ENCODE results near the gene SEC11C. TPM values are rescaled to one million over a fixed set of nuclear protein-coding genes. Genes with fewer than 3 reads are reported as not detected.

Gene SEC11C
- total RNA-seq, 2 experiments from 2014 or later: 45.7 to 48.8 TPM

DNA sequence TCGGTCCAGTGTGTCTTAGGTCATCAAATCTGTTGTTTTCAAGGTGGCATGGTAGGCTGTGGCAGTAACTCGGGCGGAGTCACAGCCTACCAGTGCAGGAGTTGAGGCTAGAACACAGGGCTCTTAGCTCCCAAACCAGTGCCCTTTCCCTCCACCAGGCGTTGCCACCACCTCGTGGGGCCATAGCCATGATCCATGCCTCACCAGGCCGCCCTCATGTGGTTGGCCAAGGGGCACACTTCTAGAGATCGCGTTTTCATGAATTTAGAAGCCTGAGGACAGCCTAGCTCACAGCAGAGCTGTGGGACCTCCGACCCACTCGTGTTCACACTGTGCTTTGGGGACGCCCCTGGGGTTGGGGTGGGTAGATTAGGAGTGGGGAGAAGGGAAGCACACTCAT, 10.6 kb downstream of the SEC11C start:
- intact Hi-C loops (cut with micrococcal nuclease): no loop called here
- H3K4me1 Mint-ChIP-seq (ENCODE audit: low read depth): peaks cover 33% of the 10 kb centered on the region
- peaks cover 12% of the 10 kb centered on the region for H3K36me3 Mint-ChIP-seq (ENCODE audit: low read depth)
- no peaks in the 10 kb centered on the region for H3K27me3 Mint-ChIP-seq
- DNase-seq: no peak
- no peak for ATAC-seq
- ChIA-PET POLR2A (interaction anchor here (2.0 kb wide), 1 partner anchor 10 kb away, joined by 8 read pairs; the partner anchor contains the start of gene SEC11C), CTCF (interaction anchor here (0.6 to 2.0 kb wide), 2 partner anchors 65 to 81 kb away, joined by 3 to 9 read pairs; no protein-coding TSS in a partner anchor)
- no peaks in the 10 kb centered on the region for H3K9me3 Mint-ChIP-seq
- TF ChIP-seq, protein P1, sequence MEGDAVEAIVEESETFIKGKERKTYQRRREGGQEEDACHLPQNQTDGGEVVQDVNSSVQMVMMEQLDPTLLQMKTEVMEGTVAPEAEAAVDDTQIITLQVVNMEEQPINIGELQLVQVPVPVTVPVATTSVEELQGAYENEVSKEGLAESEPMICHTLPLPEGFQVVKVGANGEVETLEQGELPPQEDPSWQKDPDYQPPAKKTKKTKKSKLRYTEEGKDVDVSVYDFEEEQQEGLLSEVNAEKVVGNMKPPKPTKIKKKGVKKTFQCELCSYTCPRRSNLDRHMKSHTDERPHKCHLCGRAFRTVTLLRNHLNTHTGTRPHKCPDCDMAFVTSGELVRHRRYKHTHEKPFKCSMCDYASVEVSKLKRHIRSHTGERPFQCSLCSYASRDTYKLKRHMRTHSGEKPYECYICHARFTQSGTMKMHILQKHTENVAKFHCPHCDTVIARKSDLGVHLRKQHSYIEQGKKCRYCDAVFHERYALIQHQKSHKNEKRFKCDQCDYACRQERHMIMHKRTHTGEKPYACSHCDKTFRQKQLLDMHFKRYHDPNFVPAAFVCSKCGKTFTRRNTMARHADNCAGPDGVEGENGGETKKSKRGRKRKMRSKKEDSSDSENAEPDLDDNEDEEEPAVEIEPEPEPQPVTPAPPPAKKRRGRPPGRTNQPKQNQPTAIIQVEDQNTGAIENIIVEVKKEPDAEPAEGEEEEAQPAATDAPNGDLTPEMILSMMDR (IDR thresholded peaks at IDR 0.05): no peak
- no peak overlapping the region for H3K27ac Mint-ChIP-seq
- H3K4me3 Mint-ChIP-seq: no peak overlapping the region

DNA sequence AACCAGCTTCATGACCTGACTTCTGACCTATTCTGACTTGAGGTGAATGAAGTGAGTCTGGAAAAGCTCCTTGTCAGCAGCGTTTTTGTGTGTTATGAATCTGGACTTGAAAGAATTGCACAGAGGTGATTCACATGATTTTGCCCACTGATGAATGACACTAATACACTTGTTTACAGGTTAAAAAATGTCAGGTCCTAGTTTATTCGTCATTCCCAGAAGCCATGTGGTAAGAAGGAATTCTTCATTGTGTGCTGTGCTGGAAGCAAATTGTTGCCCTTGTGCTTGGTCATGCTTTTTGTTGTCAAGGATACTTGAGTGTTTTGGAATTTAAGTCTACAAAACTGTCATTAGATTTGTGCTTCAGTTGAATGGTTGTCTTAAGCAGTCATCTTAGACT, 15.5 kb downstream of the SEC11C start:
- Mint-ChIP-seq H3K4me1 (ENCODE audit: low read depth) (peaks cover 1% of the 10 kb centered on the region), H3K9me3 (no peaks in the 10 kb centered on the region), H3K27ac (no peak overlapping the region), H3K4me3 (no peak overlapping the region), H3K27me3 (no peaks in the 10 kb centered on the region), H3K36me3 (ENCODE audit: low read depth) (peaks cover 16% of the 10 kb centered on the region)
- POLR2A ChIA-PET: no interaction called here
- TF ChIP-seq, protein P1 (IDR thresholded peaks at IDR 0.05): no peak
- intact Hi-C loops (cut with micrococcal nuclease): no loop called here
- no peak for ATAC-seq
- CTCF ChIA-PET: no interaction called here
- no peak for DNase-seq

DNA sequence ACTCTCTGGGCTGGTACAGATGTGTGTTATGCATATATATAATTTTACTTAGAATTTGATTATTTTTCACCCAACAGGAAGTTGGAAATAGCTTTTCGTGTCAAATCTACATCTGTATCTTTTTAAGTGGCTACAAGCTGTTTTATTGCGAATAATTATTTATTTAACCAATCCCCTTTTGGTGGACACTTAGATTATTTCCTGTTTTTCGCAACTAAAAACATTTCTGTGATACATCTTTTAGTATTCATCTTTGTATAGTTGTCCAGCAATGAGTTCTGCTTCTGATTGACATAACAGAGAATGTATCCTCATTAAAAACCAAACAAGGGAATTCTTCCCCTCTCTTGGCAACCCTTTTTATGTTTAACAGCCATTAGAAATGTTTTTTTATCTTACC, 16.6 kb downstream of the SEC11C start:
- POLR2A ChIA-PET: no interaction called here
- DNase-seq: no peak
- H3K36me3 Mint-ChIP-seq (ENCODE audit: low read depth): peaks cover 18% of the 10 kb centered on the region
- H3K27ac Mint-ChIP-seq: no peak overlapping the region
- H3K9me3 Mint-ChIP-seq: no peaks in the 10 kb centered on the region
- no peak overlapping the region for H3K4me3 Mint-ChIP-seq
- no peak for ATAC-seq
- CTCF ChIA-PET: no interaction called here
- intact Hi-C loops (cut with micrococcal nuclease): no loop called here
- TF ChIP-seq, protein P1 (IDR thresholded peaks at IDR 0.05): no peak
- H3K27me3 Mint-ChIP-seq: no peaks in the 10 kb centered on the region
- H3K4me1 Mint-ChIP-seq (ENCODE audit: low read depth): no peaks in the 10 kb centered on the region

DNA sequence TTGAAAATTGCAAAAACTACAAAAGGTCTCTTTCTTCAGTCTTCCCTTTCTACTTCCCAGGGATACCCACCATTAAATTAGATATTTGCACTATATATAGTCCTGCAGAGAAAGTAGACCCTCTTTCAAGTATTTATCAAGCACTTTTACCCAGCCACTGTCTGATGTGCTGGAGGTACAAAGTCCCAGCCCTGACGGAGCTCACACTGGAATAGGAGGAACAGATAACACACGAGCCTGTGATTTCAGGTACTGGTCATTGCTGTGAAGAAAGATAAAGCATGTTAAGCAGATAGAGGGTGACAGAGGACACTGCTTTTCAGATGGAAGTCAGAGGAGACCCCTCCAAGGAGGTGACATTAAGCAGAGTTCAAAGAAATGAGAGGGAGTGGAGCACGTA, 19.6 kb downstream of the SEC11C start:
- Mint-ChIP-seq H3K27ac (no peak overlapping the region), H3K27me3 (no peaks in the 10 kb centered on the region), H3K4me1 (ENCODE audit: low read depth) (no peaks in the 10 kb centered on the region), H3K4me3 (no peak overlapping the region), H3K36me3 (ENCODE audit: low read depth) (peaks cover 14% of the 10 kb centered on the region), H3K9me3 (no peaks in the 10 kb centered on the region)
- intact Hi-C loops (cut with micrococcal nuclease): no loop called here
- DNase-seq (no peak), ATAC-seq (no peak)
- ChIA-PET POLR2A (no interaction called here), CTCF (no interaction called here)
- TF ChIP-seq, protein P1 (IDR thresholded peaks at IDR 0.05): no peak

DNA sequence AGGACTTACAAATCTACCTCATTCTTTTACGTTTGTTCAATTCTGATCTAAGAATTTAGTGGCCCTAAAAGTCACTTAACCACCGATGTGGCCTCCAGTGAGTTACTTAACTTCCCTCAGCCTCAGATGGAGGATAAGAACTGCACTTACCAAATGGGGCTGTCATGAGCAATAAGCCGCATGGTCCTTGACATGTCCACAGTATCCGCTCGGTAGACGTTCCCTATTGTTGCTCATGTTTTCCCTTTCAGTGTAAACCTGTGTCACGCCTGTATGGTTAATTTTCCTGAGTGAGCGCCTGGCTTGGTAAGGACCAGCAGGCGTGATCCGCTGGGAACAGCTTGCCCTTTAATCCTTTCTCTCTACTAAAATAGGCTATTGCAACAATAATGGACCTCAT, 20.3 kb downstream of the SEC11C start:
- H3K27ac Mint-ChIP-seq: no peak overlapping the region
- CTCF ChIA-PET: no interaction called here
- TF ChIP-seq, protein P1 (IDR thresholded peaks at IDR 0.05): no peak
- H3K4me1 Mint-ChIP-seq (ENCODE audit: low read depth): no peaks in the 10 kb centered on the region
- intact Hi-C loops (cut with micrococcal nuclease): no loop called here
- H3K36me3 Mint-ChIP-seq (ENCODE audit: low read depth): peaks cover 11% of the 10 kb centered on the region
- POLR2A ChIA-PET: no interaction called here
- DNase-seq: no peak
- no peak overlapping the region for H3K4me3 Mint-ChIP-seq
- no peak for ATAC-seq
- H3K9me3 Mint-ChIP-seq: no peaks in the 10 kb centered on the region
- H3K27me3 Mint-ChIP-seq: no peaks in the 10 kb centered on the region
